K562 (cell line): ENCODE results near the gene KLK6. TPM values are rescaled to one million over a fixed set of nuclear protein-coding genes. Genes with fewer than 3 reads are reported as not detected.
A peak's percentile ranks its signal among the peaks of the same experiment; 100 is the strongest.

Experiments used
- ATAC-seq: fragments of 200-7000 bp; cut with Tn5 transposase; 3 replicates; pipeline ENCODE4 v1.9.1; 2020; ENCODE audit warnings: moderate library complexity
- BruUV-seq: library from RNA; stranded (reverse); fragments of 400-500 nt; replicated peaks from 2 replicates; lab custom pipeline; 2021; lab: Mats Ljungman, UMichigan
- CTCF ChIA-PET: fragments of 300-600 bp; formaldehyde crosslinking; extraction: SDS; loops from one replicate; lab custom pipeline; 2021; ENCODE audit warnings: low intra/inter-chr PET ratio; lab: Yijun Ruan, JAX
- POLR2A ChIA-PET: fragments of 300-600, 350-650 bp; sonication (Branson Sonifier 250); formaldehyde crosslinking; extraction: SDS; loops from one replicate; lab custom pipeline; 2021; ENCODE audit warnings: antibody characterized with exemption, inconsistent platforms; lab: Yijun Ruan, JAX
- DNase-seq, 4 experiments: peaks; one replicate each; pipeline versions ENCODE4 v3.0.0 to v3.0.0-alpha.2; 2011 to 2018; ENCODE audit warnings: low spot score in 3 of 4, mixed read lengths in 3 of 4; ENCODE audit errors: extremely low read depth in 1 of 4
- FAIRE-seq: peaks from 2 replicates; lab custom pipeline; 2011; peaks lifted over from hg19 to GRCh38; lab: Jason Lieb, UNC
- H2AFZ ChIP-seq: 2 replicates; pipeline ENCODE4 v1.6.0; 2011; ENCODE audit warnings: low read depth, low read length, control low read depth, inconsistent platforms
- H3K27ac ChIP-seq: fragments of 200-600 bp; 3 replicates; pipeline ENCODE4 v1.8.0; 2011; ENCODE audit warnings: low read depth, mild to moderate bottlenecking, control low read depth, inconsistent platforms, low read length, moderate library complexity, mixed read lengths; ENCODE audit errors: extremely low read depth
- H3K27me3 ChIP-seq, 2 experiments: fragments of 300-600 bp in 1 of 2; 2 replicates in 1 of 2; 3 replicates in 1 of 2; pipeline versions ENCODE4 v1.6.0 to v1.8.0; 2011; ENCODE audit warnings: inconsistent platforms in 2 of 2, low read length in 2 of 2, mild to moderate bottlenecking in 1 of 2, mixed read lengths in 1 of 2, moderate library complexity in 1 of 2; ENCODE audit not compliant: control insufficient read depth in 2 of 2, insufficient read depth in 2 of 2
- H3K36me3 ChIP-seq: fragments of 300-600 bp; 3 replicates; pipeline ENCODE4 v1.8.0; 2011; ENCODE audit warnings: mild to moderate bottlenecking, low read length, inconsistent platforms; ENCODE audit not compliant: control insufficient read depth, insufficient read depth
- H3K4me1 ChIP-seq, 2 experiments: fragments of 200-600 bp in 1 of 2; replicated peaks in 1 of 2; 2 replicates in 1 of 2; 3 replicates in 1 of 2; pipeline versions ENCODE4 v1.5.1 to v1.8.0; 2011; ENCODE audit warnings: inconsistent platforms in 2 of 2, low read length in 2 of 2, mild to moderate bottlenecking in 1 of 2, mixed read lengths in 1 of 2, moderate library complexity in 1 of 2; ENCODE audit not compliant: control insufficient read depth in 2 of 2, insufficient read depth in 2 of 2
- H3K4me2 ChIP-seq: 2 replicates; pipeline ENCODE4 v1.6.1; 2011; ENCODE audit warnings: low read length, control low read depth, inconsistent platforms, mixed read lengths; ENCODE audit not compliant: insufficient read depth
- H3K4me3 ChIP-seq: fragments of 200-600 bp; sonication (generic), shearing (Covaris generic); 2 replicates; pipeline ENCODE4 v1.5.1; 2016; ENCODE audit warnings: control low read depth, inconsistent platforms
- H3K79me2 ChIP-seq: fragments of 200-600 bp; 3 replicates; pipeline ENCODE4 v1.8.0; 2011; ENCODE audit warnings: low read length, inconsistent platforms; ENCODE audit not compliant: control insufficient read depth, insufficient read depth
- H3K9ac ChIP-seq, 2 experiments: 2 replicates each; pipeline versions ENCODE4 v1.6.0 to v1.6.1; 2011; ENCODE audit warnings: low read depth in 2 of 2, low read length in 2 of 2, control low read depth in 1 of 2, inconsistent platforms in 1 of 2, mild to moderate bottlenecking in 1 of 2, mixed read lengths in 1 of 2; ENCODE audit not compliant: insufficient read depth in 1 of 2
- H3K9me1 ChIP-seq: one replicate; pipeline ENCODE4 v1.6.0; 2011; ENCODE audit warnings: inconsistent platforms, mild to moderate bottlenecking, low read length, moderate library complexity; ENCODE audit not compliant: control insufficient read depth, insufficient read depth
- H3K9me3 ChIP-seq: replicated peaks from 2 replicates; pipeline ENCODE4 v1.5.1; 2011; ENCODE audit warnings: low read depth, low read length, inconsistent platforms; ENCODE audit not compliant: control insufficient read depth, insufficient read depth
- H4K20me1 ChIP-seq: replicated peaks from 2 replicates; pipeline ENCODE4 v1.6.1; 2011; ENCODE audit warnings: low read length, inconsistent platforms, mixed read lengths; ENCODE audit not compliant: control insufficient read depth, insufficient read depth
- ATF7 ChIP-seq: fragments of 450-650 bp; IDR thresholded peaks from 2 replicates; pipeline ENCODE4 v1.7.1; 2014; ENCODE audit warnings: mild to moderate bottlenecking, moderate library complexity
- CREM ChIP-seq: IDR thresholded peaks from 2 replicates; pipeline ENCODE4 v1.6.1; 2014; ENCODE audit warnings: antibody characterized with exemption, low read depth
- EWSR1 ChIP-seq: fragments of 450-650 bp; IDR thresholded peaks from 2 replicates; pipeline ENCODE4 v1.6.1; 2018; ENCODE audit warnings: borderline replicate concordance, mild to moderate bottlenecking, low read depth, moderate library complexity; ENCODE audit not compliant: partially characterized antibody
- NBN ChIP-seq: fragments of 450-650 bp; IDR thresholded peaks from 2 replicates; pipeline ENCODE4 v1.6.1; 2016; ENCODE audit warnings: low read depth, mild to moderate bottlenecking
- NFIC ChIP-seq: fragments of 450-650 bp; IDR thresholded peaks from 2 replicates; pipeline ENCODE4 v1.6.1; 2017; ENCODE audit warnings: mild to moderate bottlenecking, inconsistent platforms
- NRF1 ChIP-seq, 2 experiments: fragments of 450-650 bp; IDR thresholded peaks in 1 of 2; conservative IDR thresholded peaks in 1 of 2; 2 replicates each; pipeline ENCODE4 v1.6.1; 2014; ENCODE audit warnings: mild to moderate bottlenecking in 2 of 2
- RBFOX2 ChIP-seq: fragments of 200-400 bp; formaldehyde crosslinking; IDR thresholded peaks from 2 replicates; pipeline ENCODE4 v1.6.1; 2017; ENCODE audit warnings: low read depth, mild to moderate bottlenecking, low read length, moderate library complexity
- RNF2 ChIP-seq: sonication (generic); IDR thresholded peaks from 2 replicates; pipeline ENCODE4 v1.6.1; 2016
- ZNF133 ChIP-seq: fragments of 250-450 bp; sonication (Bioruptor Pico); IDR thresholded peaks from 2 replicates; pipeline ENCODE4 v1.4.0; 2020; ENCODE audit warnings: mild to moderate bottlenecking
- WGBS: fragments of 100-300 bp; shearing (Covaris generic); methylation state at CpG from one replicate; pipeline ENCODE4 v1.1.6; 2016; ENCODE audit warnings: low coverage, mixed read lengths; ENCODE audit not compliant: insufficient coverage; ENCODE audit errors: missing lambda C conversion rate; 5-methylcytosine and 5-hydroxymethylcytosine counted together
- in situ Hi-C: fragments of 300-500 bp; cut with MboI; formaldehyde crosslinking; loops from 4 replicates; pipeline ENCODE4 v1.15.0; 2018; ENCODE audit warnings: inconsistent platforms, mixed read lengths
- intact Hi-C: fragments of 100-400 bp; cut with micrococcal nuclease; formaldehyde crosslinking; loops from 2 replicates; pipeline ENCODE4 v1.14.2; 2022
- polyA plus RNA-seq, 8 experiments: library from polyadenylated mRNA; depleted of rRNA in 4 of 8; stranded (reverse) in 5 of 8; unstranded in 3 of 8; fragments of >200 nt; fragmentation: Nextera tagmentation in 2 of 8; fragmentation: Illumina TruSeq in 1 of 8; extraction: Ambion mirVana in 2 of 8; extraction: Trizol in 1 of 8; gene quantifications; 2 replicates each; pipeline versions ENCODE4 v1.2.1 to v1.2.3, GENCODE V29; 2011 to 2014; ENCODE audit warnings: inconsistent platforms in 1 of 8, missing spikeins in 1 of 8
- total RNA-seq, 7 experiments: library from RNA; depleted of rRNA in 6 of 7; stranded (reverse); fragments of >200 nt in 6 of 7; fragmentation: Illumina TruSeq in 2 of 7; extraction: Trizol in 2 of 7; gene quantifications; 2 replicates each; pipeline versions ENCODE4 v1.2.1 to v1.2.3, GENCODE V29; 2011 to 2021; ENCODE audit warnings: low replicate concordance in 1 of 7
- TF ChIP-seq, protein P1 (sequence below): sonication (generic); formaldehyde crosslinking; IDR thresholded peaks from 2 replicates; pipeline ENCODE4 v1.5.0; 2020; ENCODE audit warnings: missing genetic modification reagents
- TF ChIP-seq, protein P2 (sequence below), 2 experiments: fragments of 450-650 bp; IDR thresholded peaks; 2 replicates each; pipeline ENCODE4 v1.6.1; 2016
- TF ChIP-seq, protein P3 (sequence below), 2 experiments: fragments of 450-650 bp in 1 of 2; sonication (generic) in 1 of 2; formaldehyde crosslinking in 1 of 2; IDR thresholded peaks in 1 of 2; conservative IDR thresholded peaks in 1 of 2; 2 replicates each; pipeline versions ENCODE4 v1.6.1 to v1.8.1; 2016 to 2023; ENCODE audit warnings: mild to moderate bottlenecking in 2 of 2, moderate library complexity in 2 of 2, inconsistent platforms in 1 of 2, missing genetic modification reagents in 1 of 2
- TF ChIP-seq, protein P4 (sequence below): fragments of 450-650 bp; IDR thresholded peaks from 2 replicates; pipeline ENCODE4 v1.6.1; 2018; ENCODE audit not compliant: partially characterized antibody

KLK6 gene
- total and polyA plus RNA-seq, 9 of the 15 experiments (the other 6 are each of a cell fraction or from before 2014, with no cell fraction given): not detected

DNA sequence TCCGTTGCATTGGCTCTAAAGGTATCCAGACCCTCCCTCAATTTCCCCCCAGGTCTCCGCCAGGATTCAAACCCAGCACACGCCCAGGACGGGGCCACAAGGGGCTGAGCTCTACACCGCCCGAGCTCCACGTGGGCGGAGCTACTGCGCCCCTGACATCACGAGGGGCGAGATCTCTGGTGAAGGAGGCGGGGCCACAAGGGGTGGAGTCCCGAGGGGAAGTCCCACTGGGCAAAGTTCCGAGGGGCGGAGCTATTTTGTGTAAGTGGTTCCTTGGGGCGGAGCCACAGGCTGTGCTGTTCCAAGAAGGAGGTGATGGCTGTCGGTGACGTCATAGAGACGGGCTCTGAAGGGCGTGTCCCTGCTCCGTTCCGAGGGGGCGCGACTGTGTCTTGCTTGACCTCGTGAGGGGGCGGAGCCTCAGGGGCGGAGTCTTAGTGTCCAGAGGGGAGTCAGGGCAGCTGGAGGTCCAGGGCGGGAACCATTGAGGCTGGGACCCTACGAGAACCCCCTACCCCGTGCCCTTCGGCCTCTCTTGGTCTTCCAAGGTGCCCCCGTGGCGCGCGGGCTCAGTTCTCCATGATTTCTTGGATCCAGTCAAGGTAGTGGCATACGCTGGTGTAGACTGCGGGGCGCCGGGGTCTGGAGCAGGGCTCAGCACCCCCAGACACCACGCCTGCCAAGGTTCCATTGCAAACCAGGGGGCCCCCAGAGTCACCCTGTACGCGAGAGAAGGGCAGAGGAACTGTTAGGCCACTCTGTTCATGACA is 33.3 kb upstream of the KLK6 start:
- peaks cover 0 to 8% of the 10 kb centered on the region in 2 experiments; a peak in 2 of 5 replicates for H3K27me3 ChIP-seq
- TF ChIP-seq, protein P1, sequence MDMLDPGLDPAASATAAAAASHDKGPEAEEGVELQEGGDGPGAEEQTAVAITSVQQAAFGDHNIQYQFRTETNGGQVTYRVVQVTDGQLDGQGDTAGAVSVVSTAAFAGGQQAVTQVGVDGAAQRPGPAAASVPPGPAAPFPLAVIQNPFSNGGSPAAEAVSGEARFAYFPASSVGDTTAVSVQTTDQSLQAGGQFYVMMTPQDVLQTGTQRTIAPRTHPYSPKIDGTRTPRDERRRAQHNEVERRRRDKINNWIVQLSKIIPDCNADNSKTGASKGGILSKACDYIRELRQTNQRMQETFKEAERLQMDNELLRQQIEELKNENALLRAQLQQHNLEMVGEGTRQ (CRISPR knock-in tag): peak; percentile 78
- TF ChIP-seq, protein P2, sequence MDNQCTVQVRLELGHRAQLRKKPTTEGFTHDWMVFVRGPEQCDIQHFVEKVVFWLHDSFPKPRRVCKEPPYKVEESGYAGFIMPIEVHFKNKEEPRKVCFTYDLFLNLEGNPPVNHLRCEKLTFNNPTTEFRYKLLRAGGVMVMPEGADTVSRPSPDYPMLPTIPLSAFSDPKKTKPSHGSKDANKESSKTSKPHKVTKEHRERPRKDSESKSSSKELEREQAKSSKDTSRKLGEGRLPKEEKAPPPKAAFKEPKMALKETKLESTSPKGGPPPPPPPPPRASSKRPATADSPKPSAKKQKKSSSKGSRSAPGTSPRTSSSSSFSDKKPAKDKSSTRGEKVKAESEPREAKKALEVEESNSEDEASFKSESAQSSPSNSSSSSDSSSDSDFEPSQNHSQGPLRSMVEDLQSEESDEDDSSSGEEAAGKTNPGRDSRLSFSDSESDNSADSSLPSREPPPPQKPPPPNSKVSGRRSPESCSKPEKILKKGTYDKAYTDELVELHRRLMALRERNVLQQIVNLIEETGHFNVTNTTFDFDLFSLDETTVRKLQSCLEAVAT (IDR thresholded peaks at IDR 0.05): no peak
- TF ChIP-seq EWSR1: no peak
- TF ChIP-seq NRF1 (conservative IDR thresholded peaks at IDR 0.05 in 1 of 2, IDR thresholded peaks at IDR 0.05 in 1 of 2): peak; percentile 78 to 82
- TF ChIP-seq RNF2: no peak
- peak; percentile 100 for TF ChIP-seq ATF7
- TF ChIP-seq, protein P3, sequence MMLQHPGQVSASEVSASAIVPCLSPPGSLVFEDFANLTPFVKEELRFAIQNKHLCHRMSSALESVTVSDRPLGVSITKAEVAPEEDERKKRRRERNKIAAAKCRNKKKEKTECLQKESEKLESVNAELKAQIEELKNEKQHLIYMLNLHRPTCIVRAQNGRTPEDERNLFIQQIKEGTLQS (IDR thresholded peaks at IDR 0.05): peak; percentile 100
- TF ChIP-seq, protein P3 (CRISPR knock-in tag; conservative IDR thresholded peaks at IDR 0.05): no peak
- TF ChIP-seq, protein P4, sequence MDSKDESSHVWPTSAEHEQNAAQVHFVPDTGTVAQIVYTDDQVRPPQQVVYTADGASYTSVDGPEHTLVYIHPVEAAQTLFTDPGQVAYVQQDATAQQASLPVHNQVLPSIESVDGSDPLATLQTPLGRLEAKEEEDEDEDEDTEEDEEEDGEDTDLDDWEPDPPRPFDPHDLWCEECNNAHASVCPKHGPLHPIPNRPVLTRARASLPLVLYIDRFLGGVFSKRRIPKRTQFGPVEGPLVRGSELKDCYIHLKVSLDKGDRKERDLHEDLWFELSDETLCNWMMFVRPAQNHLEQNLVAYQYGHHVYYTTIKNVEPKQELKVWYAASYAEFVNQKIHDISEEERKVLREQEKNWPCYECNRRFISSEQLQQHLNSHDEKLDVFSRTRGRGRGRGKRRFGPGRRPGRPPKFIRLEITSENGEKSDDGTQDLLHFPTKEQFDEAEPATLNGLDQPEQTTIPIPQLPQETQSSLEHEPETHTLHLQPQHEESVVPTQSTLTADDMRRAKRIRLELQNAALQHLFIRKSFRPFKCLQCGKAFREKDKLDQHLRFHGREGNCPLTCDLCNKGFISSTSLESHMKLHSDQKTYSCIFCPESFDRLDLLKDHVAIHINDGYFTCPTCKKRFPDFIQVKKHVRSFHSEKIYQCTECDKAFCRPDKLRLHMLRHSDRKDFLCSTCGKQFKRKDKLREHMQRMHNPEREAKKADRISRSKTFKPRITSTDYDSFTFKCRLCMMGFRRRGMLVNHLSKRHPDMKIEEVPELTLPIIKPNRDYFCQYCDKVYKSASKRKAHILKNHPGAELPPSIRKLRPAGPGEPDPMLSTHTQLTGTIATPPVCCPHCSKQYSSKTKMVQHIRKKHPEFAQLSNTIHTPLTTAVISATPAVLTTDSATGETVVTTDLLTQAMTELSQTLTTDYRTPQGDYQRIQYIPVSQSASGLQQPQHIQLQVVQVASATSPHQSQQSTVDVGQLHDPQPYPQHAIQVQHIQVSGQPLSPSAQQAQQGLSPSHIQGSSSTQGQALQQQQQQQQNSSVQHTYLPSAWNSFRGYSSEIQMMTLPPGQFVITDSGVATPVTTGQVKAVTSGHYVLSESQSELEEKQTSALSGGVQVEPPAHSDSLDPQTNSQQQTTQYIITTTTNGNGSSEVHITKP: peak; percentile 4
- peak; percentile 96 for TF ChIP-seq NBN
- TF ChIP-seq NFIC: peak; percentile 38; the same call in 1 of the 2 replicates
- no peak for TF ChIP-seq ZNF133 (CRISPR knock-in tag)
- TF ChIP-seq CREM: peak; percentile 96
- peak; percentile 53 for TF ChIP-seq RBFOX2

More for the DNA sequence above, 33.3 kb upstream of the KLK6 start:
- H3K9ac ChIP-seq: peak overlapping the region; percentile 53 to 87; a peak in 3 of 4 replicates
- H2AFZ ChIP-seq: peak overlapping the region; percentile 97
- 28% methylated on average over 42 of the region's 42 CpGs for WGBS
- H3K9me1 ChIP-seq: no peaks in the 10 kb centered on the region
- FAIRE-seq (peak; percentile 100), DNase-seq (peak; percentile 97 to 99 (median 98)), ATAC-seq (peak; percentile 98)
- in situ Hi-C loops (no loop called here), intact Hi-C loops (no loop called here)
- H3K4me2 ChIP-seq: peak overlapping the region; percentile 88
- peak overlapping the region; percentile 53; the same call in 1 of the 3 replicates for H3K27ac ChIP-seq
- no peaks in the 10 kb centered on the region for H3K36me3 ChIP-seq
- H3K4me1 ChIP-seq: peaks cover 19 to 32% of the 10 kb centered on the region in 2 experiments; a peak in 4 of 5 replicates
- CTCF ChIA-PET: no interaction called here
- no peaks in the 10 kb centered on the region for H4K20me1 ChIP-seq
- H3K9me3 ChIP-seq: no peaks in the 10 kb centered on the region
- H3K79me2 ChIP-seq: no peaks in the 10 kb centered on the region
- no TSS peak for BruUV-seq
- POLR2A ChIA-PET: interaction anchor here (0.6 to 1.8 kb wide), 6 partner anchors 9 to 199 kb away, joined by 3 to 11 read pairs (median 4); partner anchors contain the start of gene CTU1
- H3K4me3 ChIP-seq: peak overlapping the region; percentile 26
